A549 (cell line): ENCODE results near the gene ITIH4. TPM values are rescaled to one million over a fixed set of nuclear protein-coding genes. Genes with fewer than 3 reads are reported as not detected.

Source experiments
- ATAC-seq, 2 experiments: fragments of 200-7000 bp in 1 of 2; fragments of >200 bp in 1 of 2; cut with Nextera tagmentation in 1 of 2; cut with Tn5 transposase in 1 of 2; 3 replicates each; pipeline versions ENCODE4 v1.8.0 to v1.9.1; 2018 to 2020; ENCODE audit warnings: mild to moderate bottlenecking in 1 of 2, moderate library complexity in 1 of 2
- CTCF ChIA-PET: fragments of 300-600 bp; sonication (Branson Sonifier 250); formaldehyde crosslinking; extraction: SDS; loops from one replicate; lab custom pipeline; 2021; ENCODE audit warnings: antibody characterized with exemption, inconsistent platforms; lab: Yijun Ruan, JAX
- POLR2A ChIA-PET: fragments of 350-600 bp; formaldehyde crosslinking; extraction: SDS; loops from one replicate; lab custom pipeline; 2021; ENCODE audit warnings: antibody characterized with exemption, inconsistent platforms; lab: Yijun Ruan, JAX
- DNase-seq, 2 experiments: peaks; one replicate each; pipeline versions ENCODE4 v3.0.0 to v3.0.0-alpha.2; 2011 to 2016; ENCODE audit warnings: low read depth in 1 of 2, low spot score in 1 of 2
- FAIRE-seq: peaks from 2 replicates; lab custom pipeline; 2011; peaks lifted over from hg19 to GRCh38; lab: Jason Lieb, UNC
- H3K27ac ChIP-seq, 2 experiments: fragments of >200 bp; sonication (Bioruptor Twin); formaldehyde crosslinking; 3 replicates each; pipeline ENCODE4 v1.5.1; 2016 to 2017
- H3K4me1 ChIP-seq: fragments of >200 bp; sonication (Bioruptor Twin); formaldehyde crosslinking; 3 replicates; pipeline ENCODE4 v1.6.1; 2016
- H3K4me2 ChIP-seq: fragments of >200 bp; sonication (Bioruptor Twin); formaldehyde crosslinking; 3 replicates; pipeline ENCODE4 v1.6.1; 2016
- H3K4me3 ChIP-seq: fragments of >200 bp; sonication (Bioruptor Twin); formaldehyde crosslinking; 3 replicates; pipeline ENCODE4 v1.5.1; 2016
- H3K9me3 ChIP-seq: fragments of >200 bp; sonication (Bioruptor Twin); formaldehyde crosslinking; 3 replicates; pipeline ENCODE4 v1.6.1; 2016
- BHLHE40 ChIP-seq: IDR thresholded peaks from 2 replicates; pipeline ENCODE4 v1.6.1; 2012; ENCODE audit warnings: low read depth, low read length, inconsistent platforms
- CBX2 ChIP-seq: fragments of 200-600 bp; sonication (generic); IDR thresholded peaks from 2 replicates; pipeline ENCODE4 v1.6.1; 2016; ENCODE audit warnings: low read depth, mild to moderate bottlenecking, borderline replicate concordance
- CEBPB ChIP-seq, 2 experiments: fragments of >200 bp in 1 of 2; sonication (Bioruptor Twin) in 1 of 2; formaldehyde crosslinking in 1 of 2; IDR thresholded peaks; 2 replicates each; pipeline ENCODE4 v1.6.1; 2012 to 2016
- CHD2 ChIP-seq: fragments of 150-350 bp; IDR thresholded peaks from 2 replicates; pipeline ENCODE4 v1.6.1; 2014; ENCODE audit warnings: low read length; ENCODE audit not compliant: partially characterized antibody
- EHF ChIP-seq: fragments of 250-450 bp; sonication (Bioruptor Pico); IDR thresholded peaks from 2 replicates; pipeline ENCODE4 v1.5.0; 2020; ENCODE audit warnings: mild to moderate bottlenecking
- EHMT2 ChIP-seq: fragments of 200-600 bp; sonication (generic); IDR thresholded peaks from 2 replicates; pipeline ENCODE4 v1.6.1; 2016; ENCODE audit warnings: antibody characterized with exemption, low read depth, mild to moderate bottlenecking, moderate library complexity
- FOXS1 ChIP-seq: fragments of 250-450 bp; sonication (Bioruptor Pico); IDR thresholded peaks from 2 replicates; pipeline ENCODE4 v1.5.0; 2020; ENCODE audit warnings: mild to moderate bottlenecking, moderate library complexity
- HEYL ChIP-seq: fragments of 250-450 bp; sonication (Bioruptor Pico); IDR thresholded peaks from 2 replicates; pipeline ENCODE4 v1.8.0; 2021; ENCODE audit warnings: mild to moderate bottlenecking, moderate library complexity
- HOXA7 ChIP-seq: fragments of 250-450 bp; sonication (Bioruptor Pico); IDR thresholded peaks from 2 replicates; pipeline ENCODE4 v1.5.0; 2020; ENCODE audit warnings: mild to moderate bottlenecking, moderate library complexity
- MYC ChIP-seq: IDR thresholded peaks from 2 replicates; pipeline ENCODE4 v1.6.1; 2012; ENCODE audit warnings: mild to moderate bottlenecking, inconsistent platforms, low read length, improper control_type of control experiment, borderline replicate concordance
- NR3C1 ChIP-seq: fragments of >200 bp; sonication (Bioruptor Twin); formaldehyde crosslinking; IDR thresholded peaks from 3 replicates; pipeline ENCODE4 v1.6.1; 2017
- POLR2AphosphoS2 ChIP-seq: conservative IDR thresholded peaks from 2 replicates; pipeline ENCODE4 v1.6.1; 2012; ENCODE audit warnings: low read length, improper control_type of control experiment, inconsistent platforms
- RARB ChIP-seq: fragments of 250-450 bp; sonication (Bioruptor Pico); IDR thresholded peaks from 2 replicates; pipeline ENCODE4 v1.8.0; 2021; ENCODE audit warnings: mild to moderate bottlenecking, moderate library complexity
- RFX5 ChIP-seq: fragments of 450-650 bp; IDR thresholded peaks from 2 replicates; pipeline ENCODE4 v1.7.1; 2014; ENCODE audit warnings: antibody characterized with exemption, mild to moderate bottlenecking, moderate library complexity
- TFCP2L1 ChIP-seq: fragments of 250-450 bp; sonication (Bioruptor Pico); IDR thresholded peaks from 2 replicates; pipeline ENCODE4 v1.5.0; 2021; ENCODE audit warnings: mild to moderate bottlenecking
- ZC3H11A ChIP-seq: fragments of 450-650 bp; IDR thresholded peaks from 2 replicates; pipeline ENCODE4 v1.6.1; 2014; ENCODE audit warnings: antibody characterized with exemption, mild to moderate bottlenecking
- ZFP36 ChIP-seq: fragments of 450-650 bp; IDR thresholded peaks from 2 replicates; pipeline ENCODE4 v1.6.1; 2014; ENCODE audit warnings: borderline replicate concordance; ENCODE audit not compliant: partially characterized antibody
- WGBS: methylation state at CpG from one replicate; pipeline ENCODE4 v1.1.6; 2017; ENCODE audit errors: missing lambda C conversion rate; 5-methylcytosine and 5-hydroxymethylcytosine counted together
- polyA plus RNA-seq, 4 experiments: library from polyadenylated mRNA; depleted of rRNA in 3 of 4; stranded (reverse); fragments of >200 nt; fragmentation: RNase III in 1 of 4; extraction: RNeasy Plus Mini Kit Qiagen cat#74134 plus additional on column Dnase treatment in 1 of 4; gene quantifications; 2 replicates in 3 of 4; 3 replicates in 1 of 4; pipeline ENCODE4 v1.2.3, GENCODE V29; 2011 to 2017
- TF ChIP-seq, protein P1 (sequence below): fragments of >200 bp; sonication (Bioruptor Twin); formaldehyde crosslinking; IDR thresholded peaks from 2 replicates; pipeline ENCODE4 v1.6.1; 2016
- TF ChIP-seq, protein P2 (sequence below): IDR thresholded peaks from 2 replicates; pipeline ENCODE4 v1.6.1; 2012
- TF ChIP-seq, protein P3 (sequence below): IDR thresholded peaks from 2 replicates; pipeline ENCODE4 v1.6.1; 2012; ENCODE audit warnings: low read depth, borderline replicate concordance
- TF ChIP-seq, protein P4 (sequence below): fragments of 450-650 bp; IDR thresholded peaks from 2 replicates; pipeline ENCODE4 v1.6.1; 2014; ENCODE audit warnings: antibody characterized with exemption
- TF ChIP-seq, protein P5 (sequence below): IDR thresholded peaks from 2 replicates; pipeline ENCODE4 v1.6.1; 2012

Gene ITIH4
- polyA plus RNA-seq, 2 of the 4 experiments (the other 2 are of a cell fraction), result 0.88 to 0.89 TPM

DNA sequence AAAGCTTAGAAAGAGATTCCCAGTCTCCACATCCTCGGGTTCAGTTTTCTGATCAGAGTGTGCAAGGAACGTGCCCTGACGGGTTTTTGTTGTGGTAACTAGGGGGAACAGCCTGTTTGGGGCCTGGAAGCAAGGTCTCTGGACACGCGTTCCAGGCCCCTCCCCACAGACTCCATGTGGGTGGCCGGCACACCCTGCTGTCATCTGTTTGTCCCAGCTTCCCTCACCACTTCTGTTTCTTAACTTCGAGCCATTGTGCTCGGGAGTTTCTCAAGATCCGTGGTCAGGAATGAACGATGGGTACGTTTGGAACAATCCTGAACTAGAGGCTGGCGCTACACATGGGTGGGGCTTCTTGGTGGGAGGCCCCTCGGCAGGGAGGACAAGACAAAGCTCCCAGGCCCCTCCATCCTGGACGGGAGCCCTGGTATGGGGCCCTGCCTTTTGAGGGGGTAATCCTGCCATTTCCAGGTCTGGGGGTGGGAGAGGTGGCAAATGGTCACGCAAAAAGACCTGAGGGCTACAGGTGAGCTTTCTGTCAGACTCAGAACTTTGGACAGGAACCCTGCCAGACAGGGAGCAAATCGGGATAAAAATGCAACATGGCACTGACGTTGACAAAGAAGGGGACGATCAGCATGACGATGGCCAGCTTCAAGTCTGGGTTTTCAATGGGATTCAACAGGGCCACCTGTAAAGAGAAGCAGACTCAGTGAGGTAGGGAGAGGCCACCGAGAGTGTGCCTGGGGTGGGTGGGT, 12.8 kb upstream of the ITIH4 start:
- ChIA-PET CTCF (interaction anchor here (0.7 to 3.0 kb wide), 3 partner anchors 7 to 230 kb away, joined by 3 to 10 read pairs (median 3); no protein-coding TSS in a partner anchor), POLR2A (no interaction called here)
- ATAC-seq (no peak), DNase-seq (no peak), FAIRE-seq (no peak)
- no peak overlapping the region for H3K4me2 ChIP-seq
- TF ChIP-seq, protein P1, sequence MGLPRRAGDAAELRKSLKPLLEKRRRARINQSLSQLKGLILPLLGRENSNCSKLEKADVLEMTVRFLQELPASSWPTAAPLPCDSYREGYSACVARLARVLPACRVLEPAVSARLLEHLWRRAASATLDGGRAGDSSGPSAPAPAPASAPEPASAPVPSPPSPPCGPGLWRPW, result no peak
- TF ChIP-seq HOXA7 (CRISPR knock-in tag) (no peak), RARB (CRISPR knock-in tag) (no peak), POLR2AphosphoS2 (no peak), BHLHE40 (no peak), FOXS1 (CRISPR knock-in tag) (no peak), TFCP2L1 (CRISPR knock-in tag) (no peak), MYC (no peak), RFX5 (no peak)
- TF ChIP-seq, protein P2, sequence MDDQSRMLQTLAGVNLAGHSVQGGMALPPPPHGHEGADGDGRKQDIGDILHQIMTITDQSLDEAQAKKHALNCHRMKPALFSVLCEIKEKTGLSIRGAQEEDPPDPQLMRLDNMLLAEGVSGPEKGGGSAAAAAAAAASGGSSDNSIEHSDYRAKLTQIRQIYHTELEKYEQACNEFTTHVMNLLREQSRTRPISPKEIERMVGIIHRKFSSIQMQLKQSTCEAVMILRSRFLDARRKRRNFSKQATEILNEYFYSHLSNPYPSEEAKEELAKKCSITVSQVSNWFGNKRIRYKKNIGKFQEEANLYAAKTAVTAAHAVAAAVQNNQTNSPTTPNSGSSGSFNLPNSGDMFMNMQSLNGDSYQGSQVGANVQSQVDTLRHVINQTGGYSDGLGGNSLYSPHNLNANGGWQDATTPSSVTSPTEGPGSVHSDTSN, result no peak
- TF ChIP-seq, protein P3, sequence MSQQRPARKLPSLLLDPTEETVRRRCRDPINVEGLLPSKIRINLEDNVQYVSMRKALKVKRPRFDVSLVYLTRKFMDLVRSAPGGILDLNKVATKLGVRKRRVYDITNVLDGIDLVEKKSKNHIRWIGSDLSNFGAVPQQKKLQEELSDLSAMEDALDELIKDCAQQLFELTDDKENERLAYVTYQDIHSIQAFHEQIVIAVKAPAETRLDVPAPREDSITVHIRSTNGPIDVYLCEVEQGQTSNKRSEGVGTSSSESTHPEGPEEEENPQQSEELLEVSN, result no peak
- H3K4me3 ChIP-seq, result no peak overlapping the region
- WGBS, result 78% methylated on average over 20 of the region's 20 CpGs
- H3K9me3 ChIP-seq, result no peaks in the 10 kb centered on the region
- no peaks in the 10 kb centered on the region for H3K4me1 ChIP-seq
- no peak overlapping the region for H3K27ac ChIP-seq

DNA sequence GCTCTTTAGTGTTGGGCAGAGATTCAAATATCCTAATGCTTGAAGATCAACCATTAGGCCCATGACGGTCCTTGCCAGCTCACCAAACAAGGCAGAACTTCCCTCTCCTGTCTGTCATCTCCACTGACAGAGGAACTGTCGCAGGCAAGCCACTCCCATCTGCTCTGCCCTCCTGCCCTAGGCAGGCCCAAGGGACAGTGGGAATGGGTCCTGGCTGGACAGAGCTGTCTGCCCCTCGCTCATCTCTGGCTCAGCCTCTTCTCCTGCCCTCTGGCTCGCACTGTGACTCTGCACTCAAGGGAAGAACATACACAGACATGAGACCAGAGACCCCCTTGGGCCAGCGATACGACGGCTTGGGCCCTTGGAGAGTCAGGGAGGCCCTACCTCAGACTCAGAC, 12.0 kb upstream of the ITIH4 start:
- no peak for DNase-seq
- TF ChIP-seq, protein P4, sequence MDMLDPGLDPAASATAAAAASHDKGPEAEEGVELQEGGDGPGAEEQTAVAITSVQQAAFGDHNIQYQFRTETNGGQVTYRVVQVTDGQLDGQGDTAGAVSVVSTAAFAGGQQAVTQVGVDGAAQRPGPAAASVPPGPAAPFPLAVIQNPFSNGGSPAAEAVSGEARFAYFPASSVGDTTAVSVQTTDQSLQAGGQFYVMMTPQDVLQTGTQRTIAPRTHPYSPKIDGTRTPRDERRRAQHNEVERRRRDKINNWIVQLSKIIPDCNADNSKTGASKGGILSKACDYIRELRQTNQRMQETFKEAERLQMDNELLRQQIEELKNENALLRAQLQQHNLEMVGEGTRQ, result no peak
- TF ChIP-seq, protein P1, result no peak
- TF ChIP-seq CBX2, result no peak
- no peak for TF ChIP-seq EHF (CRISPR knock-in tag)
- TF ChIP-seq CHD2, result no peak
- TF ChIP-seq EHMT2, result no peak
- TF ChIP-seq HEYL (CRISPR knock-in tag), result no peak
- TF ChIP-seq CEBPB (IDR thresholded peaks at IDR 0.05), result no peak
- no peak for TF ChIP-seq NR3C1
- no peak for TF ChIP-seq ZC3H11A
- TF ChIP-seq, protein P5, sequence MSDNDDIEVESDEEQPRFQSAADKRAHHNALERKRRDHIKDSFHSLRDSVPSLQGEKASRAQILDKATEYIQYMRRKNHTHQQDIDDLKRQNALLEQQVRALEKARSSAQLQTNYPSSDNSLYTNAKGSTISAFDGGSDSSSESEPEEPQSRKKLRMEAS, result no peak
- TF ChIP-seq ZFP36, result no peak
- no peak for ATAC-seq
- no peak for FAIRE-seq
- ChIA-PET CTCF (interaction anchor here (3.0 kb wide), 1 partner anchor 8 kb away, joined by 10 read pairs; no protein-coding TSS in a partner anchor), POLR2A (no interaction called here)
- no peaks in the 10 kb centered on the region for H3K4me1 ChIP-seq
- WGBS, result 74% methylated on average over 6 of the region's 7 CpGs
- no peak overlapping the region for H3K4me3 ChIP-seq
- H3K27ac ChIP-seq, result no peak overlapping the region
- no peaks in the 10 kb centered on the region for H3K9me3 ChIP-seq
- H3K4me2 ChIP-seq, result no peak overlapping the region
